GM18499 (cell line): ENCODE results near the gene P2RY12.

Experiments
- ATAC-seq: cut with Tn5 transposase; IDR thresholded peaks from one replicate; pipeline ENCODE4 v1.9.1; 2021; ENCODE audit warnings: moderate number of reproducible peaks; ENCODE audit not compliant: insufficient read depth, unreplicated experiment

Gene P2RY12

GRCh38 chr3:151384741-151385174 is at the start of gene P2RY12:
P2RY12 (minus strand) TSS chr3:151384753; CDS start chr3:151338845, 45,908 bp downstream.
- peak; percentile 45 for ATAC-seq

- no peak for ATAC-seq
Measured at GRCh38 chr3:151432616-151433372, 48.2 kb upstream of the P2RY12 start.

GRCh38 chr3:151431940-151432339 is 47.4 kb upstream of the P2RY12 start:
- no peak for ATAC-seq

GRCh38 chr3:151430821-151431484 is 46.4 kb upstream of the P2RY12 start:
- no peak for ATAC-seq

- no peak for ATAC-seq
Measured at GRCh38 chr3:151428386-151428785, 43.8 kb upstream of the P2RY12 start.

GRCh38 chr3:151426341-151426657 is 41.7 kb upstream of the P2RY12 start:
- peak; percentile 71 for ATAC-seq

- ATAC-seq = peak; percentile 6
Measured at GRCh38 chr3:151425627-151426340, 41.2 kb upstream of the P2RY12 start.

- no peak for ATAC-seq
Measured at GRCh38 chr3:151423091-151423490, 38.5 kb upstream of the P2RY12 start.

GRCh38 chr3:151421938-151422337 is 37.4 kb upstream of the P2RY12 start:
- no peak for ATAC-seq

- ATAC-seq = no peak
Measured at GRCh38 chr3:151419806-151420205, 35.3 kb upstream of the P2RY12 start.

- ATAC-seq = no peak
Measured at GRCh38 chr3:151415289-151415688, 30.7 kb upstream of the P2RY12 start.

GRCh38 chr3:151412989-151413388 is 28.4 kb upstream of the P2RY12 start:
- no peak for ATAC-seq

- ATAC-seq = no peak
Measured at GRCh38 chr3:151410891-151411559, 26.5 kb upstream of the P2RY12 start.

GRCh38 chr3:151407928-151408327 is 23.4 kb upstream of the P2RY12 start:
- no peak for ATAC-seq

GRCh38 chr3:151404316-151404715 is 19.8 kb upstream of the P2RY12 start:
- ATAC-seq = peak; percentile 55

GRCh38 chr3:151403246-151403645 is 18.7 kb upstream of the P2RY12 start:
- ATAC-seq = no peak

GRCh38 chr3:151402349-151402748 is 17.8 kb upstream of the P2RY12 start:
- ATAC-seq = no peak

- no peak for ATAC-seq
Measured at GRCh38 chr3:151400341-151400740, 15.8 kb upstream of the P2RY12 start.

GRCh38 chr3:151398895-151399294 is 14.3 kb upstream of the P2RY12 start:
- ATAC-seq = no peak

GRCh38 chr3:151395806-151396205 is 11.3 kb upstream of the P2RY12 start:
- no peak for ATAC-seq

- ATAC-seq = no peak
Measured at GRCh38 chr3:151394611-151395010, 10.1 kb upstream of the P2RY12 start.
